GM20431 (cell line): ENCODE data around the gene FBLN2.
"Not testable (repeated sequence)": the region's sequence is repeated elsewhere in the genome, so short reads cannot be mapped to it uniquely, and the experiment has no call there.

Experiments used
- in situ Hi-C: fragments of 300-500 bp; cut with MseI, MboI; formaldehyde crosslinking; loops from one replicate; pipeline ENCODE4 v1.15.0; 2020; ENCODE audit warnings: low sequenced_read_pairs; ENCODE audit not compliant: unreplicated experiment

The FBLN2 gene

GRCh38 chr3:13544951-13545651, 3.8 kb upstream of the FBLN2 start:
- in situ Hi-C loops = no loop called here

- in situ Hi-C loops = no loop called here
These were observed 2.9 kb upstream of the FBLN2 start for GRCh38 chr3:13545952-13546454.

DNA sequence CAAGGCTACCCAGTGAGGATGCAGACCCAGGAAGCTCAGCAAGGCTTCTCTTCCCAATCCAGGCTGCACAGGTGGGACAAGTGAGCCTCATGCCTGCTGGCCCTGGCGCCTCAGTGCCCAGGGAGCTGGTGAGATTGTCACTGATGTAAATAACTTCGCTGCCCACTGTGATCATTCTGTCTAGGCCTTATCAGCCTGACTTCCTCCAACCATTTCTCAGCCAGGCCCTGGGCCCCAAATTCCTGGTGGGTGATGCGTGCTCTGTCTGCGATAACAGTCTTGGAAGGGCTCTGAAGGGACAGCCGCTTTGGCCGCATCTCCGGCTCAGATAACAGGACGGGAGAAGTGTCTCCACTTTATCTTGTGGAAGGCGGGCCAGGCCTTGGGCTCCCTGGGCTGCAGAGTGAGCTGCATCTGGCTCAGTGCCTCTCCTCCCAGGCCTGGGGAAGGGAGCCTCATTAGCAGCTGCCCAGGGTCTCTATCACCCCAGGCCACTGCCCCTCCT, 2.2 kb upstream of the FBLN2 start:
- in situ Hi-C loops = no loop called here

- in situ Hi-C loops = no loop called here
These were observed 1.1 kb upstream of the FBLN2 start for GRCh38 chr3:13547591-13548371.

GRCh38 chr3:13549623-13550422, 898 bp downstream of the FBLN2 start:
- in situ Hi-C loops = no loop called here

DNA sequence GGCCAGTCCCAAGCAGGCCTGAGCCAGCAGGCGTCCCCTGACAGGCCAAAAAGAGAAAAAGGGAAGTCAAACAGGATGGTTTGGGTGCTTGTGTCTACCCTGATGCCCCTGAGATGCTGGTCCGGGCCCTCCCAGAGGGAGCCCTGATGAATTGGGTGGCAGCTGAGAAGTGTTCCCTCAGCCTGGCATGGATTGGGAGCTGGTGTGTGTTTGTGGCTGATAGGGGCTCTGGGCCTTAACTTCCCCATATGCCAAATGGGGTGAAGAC, 1.4 kb downstream of the FBLN2 start:
- in situ Hi-C loops = no loop called here

DNA sequence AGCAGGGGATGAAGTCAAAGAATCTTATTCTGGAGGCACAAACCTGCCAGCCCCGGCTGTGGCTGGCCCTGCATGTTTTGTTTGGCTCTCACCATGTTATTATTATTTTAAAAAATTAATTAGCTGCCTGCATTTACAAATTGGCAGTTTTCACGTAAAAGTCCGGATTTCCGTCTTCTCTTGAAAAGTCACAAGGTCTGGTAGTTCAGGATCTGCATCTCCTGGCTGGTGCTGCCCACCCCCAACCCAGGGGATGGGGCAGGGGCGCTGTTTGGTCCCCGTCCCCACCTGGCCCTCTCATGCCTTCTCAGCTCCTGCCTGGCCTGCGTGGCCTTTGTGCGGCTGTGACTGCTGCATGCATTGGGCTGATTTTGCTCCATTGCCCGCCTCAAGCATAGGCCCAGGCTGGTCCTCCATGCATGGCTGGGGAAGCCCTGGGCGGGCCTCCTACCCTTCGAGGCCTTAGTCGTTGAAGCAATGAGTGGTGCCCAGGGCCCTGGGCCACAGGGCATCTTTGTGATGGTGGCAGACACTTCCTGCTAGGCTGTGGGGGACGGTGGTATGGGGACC, 2.0 kb downstream of the FBLN2 start:
- in situ Hi-C loops = no loop called here

- in situ Hi-C loops = no loop called here
These were observed 4.1 kb downstream of the FBLN2 start for GRCh38 chr3:13552857-13553652.

GRCh38 chr3:13553686-13554085, 4.8 kb downstream of the FBLN2 start:
- in situ Hi-C loops = no loop called here

DNA sequence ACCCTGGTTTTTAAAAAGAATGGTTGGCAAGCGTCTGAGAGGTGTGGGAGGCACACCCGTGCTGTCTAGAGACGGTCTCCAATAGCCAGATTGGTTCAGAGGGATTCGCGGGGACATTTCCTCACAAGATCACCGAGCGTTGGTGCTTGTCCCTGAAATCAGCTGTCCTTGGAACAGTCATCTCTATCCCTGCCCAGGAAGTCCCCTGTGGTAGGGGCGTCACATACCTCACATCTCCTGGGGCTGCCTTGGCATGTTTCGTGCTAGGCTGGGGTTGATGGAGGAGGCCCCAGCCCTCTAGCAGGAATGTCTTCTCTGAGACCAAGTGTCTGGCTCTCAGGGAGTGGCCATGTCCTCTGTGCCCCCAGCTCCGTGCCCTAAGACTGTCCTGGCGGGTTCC, 6.8 kb downstream of the FBLN2 start:
- in situ Hi-C loops = no loop called here

GRCh38 chr3:13556207-13556606, 7.3 kb downstream of the FBLN2 start:
- in situ Hi-C loops = no loop called here

GRCh38 chr3:13556917-13557316, 8.0 kb downstream of the FBLN2 start:
- in situ Hi-C loops = no loop called here

GRCh38 chr3:13557417-13557816, 8.5 kb downstream of the FBLN2 start:
- in situ Hi-C loops = no loop called here

DNA sequence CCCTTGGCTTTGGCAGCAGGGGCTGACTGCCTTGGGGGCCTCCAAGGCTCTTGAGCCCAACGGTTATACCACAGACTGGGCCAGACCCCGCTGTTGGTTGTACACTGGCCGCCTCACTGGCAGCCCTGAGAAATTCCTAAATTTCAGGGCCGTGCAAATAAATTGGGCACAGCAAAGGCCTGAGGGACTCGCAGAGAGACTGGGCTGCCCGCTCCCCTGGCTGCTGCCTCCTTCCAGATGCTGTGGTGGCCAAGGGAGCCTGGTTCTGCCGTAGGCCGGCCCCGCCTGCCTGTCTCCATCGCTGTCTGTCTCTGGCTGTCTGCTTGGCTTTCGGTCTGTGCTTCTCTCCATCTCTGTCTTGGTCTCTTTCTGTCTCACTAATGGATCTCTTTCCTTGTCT, 9.0 kb downstream of the FBLN2 start:
- in situ Hi-C loops = no loop called here

GRCh38 chr3:13558651-13559050, 9.7 kb downstream of the FBLN2 start:
- in situ Hi-C loops = no loop called here

DNA sequence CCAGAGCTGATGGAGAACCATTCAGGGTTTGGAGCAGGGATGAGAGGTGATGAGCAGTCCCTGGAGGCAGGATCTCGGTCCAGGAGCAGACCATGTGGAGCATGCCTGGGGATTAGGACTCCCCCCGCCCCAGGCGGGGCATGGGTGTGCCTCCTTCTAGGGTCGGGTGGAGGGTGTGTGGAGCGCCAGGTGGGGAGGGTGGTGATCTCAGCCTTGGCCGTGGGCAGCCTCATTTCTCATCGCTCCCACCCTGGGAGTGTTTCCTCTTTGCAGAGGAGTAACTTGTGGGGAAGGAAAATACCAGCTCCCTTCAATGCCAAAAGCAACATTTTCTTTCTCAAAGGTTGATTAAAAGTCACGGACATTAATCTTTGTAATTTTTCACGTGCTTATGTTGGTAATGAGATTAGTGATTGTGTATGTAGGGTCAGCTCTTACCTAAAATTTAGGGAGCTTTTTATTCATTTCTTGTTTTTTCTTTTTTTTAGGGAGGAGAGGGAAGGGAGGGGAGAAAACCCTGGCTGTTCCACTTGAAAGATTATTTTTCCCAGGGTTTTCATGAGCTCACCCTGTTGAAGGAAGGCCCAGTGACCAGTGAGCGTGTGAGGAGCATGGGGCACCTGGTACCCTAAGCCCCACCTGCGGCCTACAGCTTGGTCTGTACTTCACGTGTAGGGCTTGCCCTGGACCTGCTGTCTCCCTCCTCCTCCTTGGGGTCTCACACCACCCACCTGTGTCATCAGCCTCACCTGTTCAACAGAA, 11.0 kb downstream of the FBLN2 start:
- in situ Hi-C loops = no loop called here

DNA sequence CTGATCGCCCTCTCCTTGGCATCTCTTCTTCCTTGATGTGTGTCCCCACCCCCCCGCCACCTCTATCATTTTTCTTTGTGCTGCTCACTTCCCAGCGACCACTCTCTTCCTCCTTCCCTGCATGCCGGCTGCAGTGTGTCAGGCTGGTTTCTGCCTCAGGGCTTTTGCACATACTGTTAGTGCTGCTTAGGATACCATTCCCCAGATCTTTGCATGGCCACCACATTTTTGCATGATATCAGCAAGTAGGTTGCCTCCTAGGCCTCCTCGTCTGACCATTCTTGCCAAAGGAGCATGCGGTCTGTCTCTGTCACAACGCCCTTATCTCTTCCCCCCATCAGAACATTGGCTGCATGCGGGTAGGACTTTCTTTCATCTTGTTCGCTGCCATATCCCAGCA, 12.5 kb downstream of the FBLN2 start:
- in situ Hi-C loops = no loop called here

DNA sequence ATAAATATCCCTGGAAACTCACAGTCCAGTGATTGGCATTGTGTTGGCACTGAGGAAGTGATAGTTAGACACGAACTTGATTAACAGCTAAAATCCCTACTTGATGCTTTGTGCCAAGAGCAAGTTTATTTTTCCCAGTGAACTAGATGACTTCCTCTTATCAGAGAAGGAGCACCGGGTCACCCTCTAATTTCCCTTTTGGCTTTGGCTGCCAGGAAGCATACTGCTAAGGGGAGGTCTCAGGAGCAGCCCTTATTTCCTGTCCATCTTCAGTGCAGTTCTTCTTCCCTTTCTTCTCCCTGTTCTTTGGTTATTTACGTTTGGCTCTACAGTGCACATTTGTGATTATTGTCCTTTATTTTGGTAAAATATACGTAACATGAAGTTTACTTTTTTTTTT, 13.0 kb downstream of the FBLN2 start:
- in situ Hi-C loops = no loop called here

GRCh38 chr3:13562421-13562820, 13.5 kb downstream of the FBLN2 start:
- in situ Hi-C loops = not testable (repeated sequence)
